Measurements from ENCODE around the gene TIGD1. TPM values are rescaled to one million over a fixed set of nuclear protein-coding genes. Genes with fewer than 3 reads are reported as not detected.

TIGD1 gene
- total and polyA plus RNA-seq, 2 of the 13 experiments (the other 11 are each of a cell fraction or from before 2014, with no cell fraction given): 3.5 to 9.5 TPM

DNA sequence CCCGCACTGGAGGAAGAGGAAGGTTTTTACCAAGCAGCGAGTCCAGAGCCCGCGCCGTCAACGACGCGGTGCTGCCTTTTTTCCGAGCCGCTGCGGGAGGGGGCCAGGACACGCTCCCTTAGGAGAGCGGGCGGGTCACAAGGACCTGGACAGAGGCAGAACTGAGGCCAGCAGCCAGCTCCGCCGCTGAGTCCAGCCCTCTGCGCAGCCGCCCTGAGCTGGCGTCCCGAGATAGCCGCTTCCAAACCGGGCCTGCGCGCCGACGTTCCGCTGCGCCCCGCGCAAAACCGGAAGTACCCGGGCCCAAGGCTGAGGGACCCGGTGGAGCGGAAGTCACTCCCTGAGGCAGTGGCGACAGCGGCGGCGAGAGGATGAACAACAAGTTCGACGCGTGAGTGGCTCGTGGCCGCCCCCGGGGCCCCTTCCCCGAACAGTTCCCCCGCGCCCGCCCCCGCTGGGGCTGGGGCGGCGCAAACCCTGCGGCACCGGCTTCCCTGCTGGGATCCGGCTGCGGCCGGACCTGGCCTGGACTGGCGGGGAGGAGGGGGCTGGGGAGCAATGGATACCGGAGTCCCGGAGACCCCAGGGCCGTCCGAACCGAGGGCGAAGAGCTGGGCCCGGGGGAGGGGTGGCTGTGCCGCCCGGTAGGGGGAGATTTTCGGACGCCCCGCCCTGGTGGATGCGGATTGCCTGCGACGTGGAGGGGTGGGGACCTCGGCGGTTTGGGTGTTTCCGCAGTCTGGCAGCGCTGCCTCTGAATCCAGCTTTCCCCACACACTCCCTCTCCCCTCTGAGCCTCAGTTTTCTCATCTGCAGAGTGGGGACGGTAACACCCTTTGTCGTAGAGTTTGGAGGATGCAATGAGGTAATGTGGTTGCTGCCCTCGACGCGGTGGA lies at the start of gene TIGD1, which contains the start of gene EIF4E2 (continued):
- TF ChIP-seq ZUFSP (CRISPR knock-in tag; IDR thresholded peaks at IDR 0.05; ENCODE audit: borderline replicate concordance) (no peak), MATR3 (CRISPR knock-in tag; IDR thresholded peaks at IDR 0.05) (no peak), SMC3 (IDR thresholded peaks at IDR 0.05; ENCODE audit: low read length) (no peak), ZNF782 (CRISPR knock-in tag; IDR thresholded peaks at IDR 0.05; ENCODE audit: borderline replicate concordance) (peak; percentile 93; the same call in 1 of the 2 replicates), ATF4 (CRISPR knock-in tag; IDR thresholded peaks at IDR 0.05) (peak in 1 of 2 experiments; percentile 88; a peak in 2 of 4 replicates), NKX3-1 (CRISPR knock-in tag; IDR thresholded peaks at IDR 0.05) (peak; percentile 99), ZNF24 (IDR thresholded peaks at IDR 0.05) (peak; percentile 64; the same call in 1 of the 2 replicates), DNMT3B (CRISPR knock-in tag; conservative IDR thresholded peaks at IDR 0.05) (no peak; the same call in none of the 2 replicates), ZNF609 (CRISPR knock-in tag; IDR thresholded peaks at IDR 0.05; ENCODE audit: borderline replicate concordance) (peak; percentile 83; the same call in 1 of the 2 replicates), ZNF282 (IDR thresholded peaks at IDR 0.05; ENCODE audit: partially characterized antibody) (no peak), HOXD1 (CRISPR knock-in tag; IDR thresholded peaks at IDR 0.05) (peak; percentile 97), CREM (IDR thresholded peaks at IDR 0.05) (peak; percentile 61; the same call in 1 of the 2 replicates), CREM (CRISPR knock-in tag; IDR thresholded peaks at IDR 0.05) (no peak), CHD2 (IDR thresholded peaks at IDR 0.05; ENCODE audit: low read depth, low read length) (0 out of 2 replicates have a peak, but pooled peaks have one; percentile 48), ZNF30 (CRISPR knock-in tag; IDR thresholded peaks at IDR 0.05) (peak; percentile 94), ZNF766 (CRISPR knock-in tag; IDR thresholded peaks at IDR 0.05; ENCODE audit: borderline replicate concordance) (peak; percentile 99), KLF15 (CRISPR knock-in tag; IDR thresholded peaks at IDR 0.05; ENCODE audit: borderline replicate concordance) (peak; percentile 93; the same call in 1 of the 2 replicates)
- TF ChIP-seq, protein P1, sequence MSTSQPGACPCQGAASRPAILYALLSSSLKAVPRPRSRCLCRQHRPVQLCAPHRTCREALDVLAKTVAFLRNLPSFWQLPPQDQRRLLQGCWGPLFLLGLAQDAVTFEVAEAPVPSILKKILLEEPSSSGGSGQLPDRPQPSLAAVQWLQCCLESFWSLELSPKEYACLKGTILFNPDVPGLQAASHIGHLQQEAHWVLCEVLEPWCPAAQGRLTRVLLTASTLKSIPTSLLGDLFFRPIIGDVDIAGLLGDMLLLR (CRISPR knock-in tag; IDR thresholded peaks at IDR 0.05): peak; percentile 98
- TF ChIP-seq, protein P2, sequence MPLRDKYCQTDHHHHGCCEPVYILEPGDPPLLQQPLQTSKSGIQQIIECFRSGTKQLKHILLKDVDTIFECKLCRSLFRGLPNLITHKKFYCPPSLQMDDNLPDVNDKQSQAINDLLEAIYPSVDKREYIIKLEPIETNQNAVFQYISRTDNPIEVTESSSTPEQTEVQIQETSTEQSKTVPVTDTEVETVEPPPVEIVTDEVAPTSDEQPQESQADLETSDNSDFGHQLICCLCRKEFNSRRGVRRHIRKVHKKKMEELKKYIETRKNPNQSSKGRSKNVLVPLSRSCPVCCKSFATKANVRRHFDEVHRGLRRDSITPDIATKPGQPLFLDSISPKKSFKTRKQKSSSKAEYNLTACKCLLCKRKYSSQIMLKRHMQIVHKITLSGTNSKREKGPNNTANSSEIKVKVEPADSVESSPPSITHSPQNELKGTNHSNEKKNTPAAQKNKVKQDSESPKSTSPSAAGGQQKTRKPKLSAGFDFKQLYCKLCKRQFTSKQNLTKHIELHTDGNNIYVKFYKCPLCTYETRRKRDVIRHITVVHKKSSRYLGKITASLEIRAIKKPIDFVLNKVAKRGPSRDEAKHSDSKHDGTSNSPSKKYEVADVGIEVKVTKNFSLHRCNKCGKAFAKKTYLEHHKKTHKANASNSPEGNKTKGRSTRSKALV (CRISPR knock-in tag; IDR thresholded peaks at IDR 0.05): peak; percentile 99
